Measurements from ENCODE around the gene MARK1.

The MARK1 gene

GRCh38 chr1:220637759-220638158 is 109.8 kb downstream of the MARK1 start:
- CTCF ChIA-PET = interaction anchor here (0.5 to 0.7 kb wide), 2 partner anchors 9 to 797 kb away, joined by 3 to 5 read pairs; no protein-coding TSS in a partner anchor
- no peak overlapping the region for H3K4me3 ChIP-seq (ENCODE audit: low read depth, low read length)
- POLR2A ChIA-PET = no interaction called here

GRCh38 chr1:220642285-220642684 is 114.3 kb downstream of the MARK1 start:
- Histone ChIP-seq H3K27ac (ENCODE audit: extremely low read depth, low read depth, low read length) (no peak overlapping the region), H3K4me3 (ENCODE audit: low read depth, low read length) (no peak overlapping the region), H3K9me3 (ENCODE audit: control insufficient read depth, insufficient read depth, low read depth, low read length) (no peaks in the 10 kb centered on the region), H3K36me3 (ENCODE audit: control insufficient read depth in 2 of 2, insufficient read depth in 1 of 2, low read length in 2 of 2) (peaks cover 0 to 14% of the 10 kb centered on the region in 2 experiments; a peak in 1 of 3 replicates), H3K4me1 (ENCODE audit: control insufficient read depth, insufficient read depth, low read length) (no peaks in the 10 kb centered on the region)
- TF ChIP-seq TRIM28 (IDR thresholded peaks at IDR 0.05; ENCODE audit: borderline replicate concordance, low read length) (no peak), MEIS1 (CRISPR knock-in tag; IDR thresholded peaks at IDR 0.05; ENCODE audit: borderline replicate concordance) (no peak)
- CTCF ChIA-PET = no interaction called here
- POLR2A ChIA-PET = no interaction called here

More at GRCh38 chr1:220637759-220638158, 109.8 kb downstream of the MARK1 start:
- Histone ChIP-seq H3K9me3 (ENCODE audit: control insufficient read depth, insufficient read depth, low read depth, low read length) (no peaks in the 10 kb centered on the region), H3K4me1 (ENCODE audit: control insufficient read depth, insufficient read depth, low read length) (no peaks in the 10 kb centered on the region), H3K36me3 (ENCODE audit: control insufficient read depth in 2 of 2, insufficient read depth in 1 of 2, low read length in 2 of 2) (peaks cover 3 to 20% of the 10 kb centered on the region in 2 experiments; a peak in 2 of 3 replicates), H3K27ac (ENCODE audit: extremely low read depth, low read depth, low read length) (no peak overlapping the region)
- TF ChIP-seq ZNF670 (tag by site-specific recombination; IDR thresholded peaks at IDR 0.05; ENCODE audit: low read depth) (no peak), ZNF837 (tag by site-specific recombination; IDR thresholded peaks at IDR 0.05) (no peak)

DNA sequence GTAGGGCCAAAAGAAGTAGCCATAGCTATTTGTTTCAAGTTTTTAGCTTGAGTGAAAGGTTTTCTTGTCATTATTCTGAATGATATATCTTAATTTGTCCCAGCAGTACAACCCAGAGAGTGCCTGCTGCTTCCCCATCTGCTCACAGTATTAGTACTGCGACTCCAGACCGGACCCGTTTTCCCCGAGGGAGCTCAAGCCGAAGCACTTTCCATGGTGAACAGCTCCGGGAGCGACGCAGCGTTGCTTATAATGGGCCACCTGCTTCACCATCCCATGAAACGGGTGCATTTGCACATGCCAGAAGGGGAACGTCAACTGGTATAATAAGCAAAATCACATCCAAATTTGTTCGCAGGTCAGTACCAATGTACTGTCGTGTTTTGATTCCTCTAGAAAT is 125.1 kb downstream of the MARK1 start:
- Histone ChIP-seq H3K9me3 (ENCODE audit: control insufficient read depth, insufficient read depth, low read depth, low read length) (no peaks in the 10 kb centered on the region), H3K4me1 (ENCODE audit: control insufficient read depth, insufficient read depth, low read length) (no peaks in the 10 kb centered on the region), H3K27ac (ENCODE audit: extremely low read depth, low read depth, low read length) (no peak overlapping the region), H3K36me3 (ENCODE audit: control insufficient read depth in 2 of 2, insufficient read depth in 1 of 2, low read length in 2 of 2) (peaks cover 3 to 37% of the 10 kb centered on the region in 2 experiments), H3K4me3 (ENCODE audit: low read depth, low read length) (no peak overlapping the region)
- TF ChIP-seq ZNF37A (tag by site-specific recombination; IDR thresholded peaks at IDR 0.05) = no peak
- TF ChIP-seq, protein P1, sequence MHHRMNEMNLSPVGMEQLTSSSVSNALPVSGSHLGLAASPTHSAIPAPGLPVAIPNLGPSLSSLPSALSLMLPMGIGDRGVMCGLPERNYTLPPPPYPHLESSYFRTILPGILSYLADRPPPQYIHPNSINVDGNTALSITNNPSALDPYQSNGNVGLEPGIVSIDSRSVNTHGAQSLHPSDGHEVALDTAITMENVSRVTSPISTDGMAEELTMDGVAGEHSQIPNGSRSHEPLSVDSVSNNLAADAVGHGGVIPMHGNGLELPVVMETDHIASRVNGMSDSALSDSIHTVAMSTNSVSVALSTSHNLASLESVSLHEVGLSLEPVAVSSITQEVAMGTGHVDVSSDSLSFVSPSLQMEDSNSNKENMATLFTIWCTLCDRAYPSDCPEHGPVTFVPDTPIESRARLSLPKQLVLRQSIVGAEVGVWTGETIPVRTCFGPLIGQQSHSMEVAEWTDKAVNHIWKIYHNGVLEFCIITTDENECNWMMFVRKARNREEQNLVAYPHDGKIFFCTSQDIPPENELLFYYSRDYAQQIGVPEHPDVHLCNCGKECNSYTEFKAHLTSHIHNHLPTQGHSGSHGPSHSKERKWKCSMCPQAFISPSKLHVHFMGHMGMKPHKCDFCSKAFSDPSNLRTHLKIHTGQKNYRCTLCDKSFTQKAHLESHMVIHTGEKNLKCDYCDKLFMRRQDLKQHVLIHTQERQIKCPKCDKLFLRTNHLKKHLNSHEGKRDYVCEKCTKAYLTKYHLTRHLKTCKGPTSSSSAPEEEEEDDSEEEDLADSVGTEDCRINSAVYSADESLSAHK (tag by site-specific recombination; IDR thresholded peaks at IDR 0.05) = no peak
- no peak for TF ChIP-seq GFI1B (tag by site-specific recombination; IDR thresholded peaks at IDR 0.05)
- TF ChIP-seq BCL11A (tag by site-specific recombination; IDR thresholded peaks at IDR 0.05; ENCODE audit: low read depth) = no peak
- TF ChIP-seq ZNF174 (tag by site-specific recombination; IDR thresholded peaks at IDR 0.05) = no peak
- no peak for TF ChIP-seq ZNF768 (tag by site-specific recombination; IDR thresholded peaks at IDR 0.05)
- no peak for TF ChIP-seq KLF1 (tag by site-specific recombination; IDR thresholded peaks at IDR 0.05)
- TF ChIP-seq KLF8 (tag by site-specific recombination; IDR thresholded peaks at IDR 0.05) = no peak
- TF ChIP-seq ZBTB21 (tag by site-specific recombination; IDR thresholded peaks at IDR 0.05) = no peak
- TF ChIP-seq ZFP41 (tag by site-specific recombination; IDR thresholded peaks at IDR 0.05; ENCODE audit: borderline replicate concordance) = no peak
- TF ChIP-seq ZNF624 (tag by site-specific recombination; IDR thresholded peaks at IDR 0.05) = no peak
- TF ChIP-seq, protein P2, sequence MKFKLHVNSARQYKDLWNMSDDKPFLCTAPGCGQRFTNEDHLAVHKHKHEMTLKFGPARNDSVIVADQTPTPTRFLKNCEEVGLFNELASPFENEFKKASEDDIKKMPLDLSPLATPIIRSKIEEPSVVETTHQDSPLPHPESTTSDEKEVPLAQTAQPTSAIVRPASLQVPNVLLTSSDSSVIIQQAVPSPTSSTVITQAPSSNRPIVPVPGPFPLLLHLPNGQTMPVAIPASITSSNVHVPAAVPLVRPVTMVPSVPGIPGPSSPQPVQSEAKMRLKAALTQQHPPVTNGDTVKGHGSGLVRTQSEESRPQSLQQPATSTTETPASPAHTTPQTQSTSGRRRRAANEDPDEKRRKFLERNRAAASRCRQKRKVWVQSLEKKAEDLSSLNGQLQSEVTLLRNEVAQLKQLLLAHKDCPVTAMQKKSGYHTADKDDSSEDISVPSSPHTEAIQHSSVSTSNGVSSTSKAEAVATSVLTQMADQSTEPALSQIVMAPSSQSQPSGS (tag by site-specific recombination; IDR thresholded peaks at IDR 0.05; ENCODE audit: low read depth) = no peak
- TF ChIP-seq, protein P3, sequence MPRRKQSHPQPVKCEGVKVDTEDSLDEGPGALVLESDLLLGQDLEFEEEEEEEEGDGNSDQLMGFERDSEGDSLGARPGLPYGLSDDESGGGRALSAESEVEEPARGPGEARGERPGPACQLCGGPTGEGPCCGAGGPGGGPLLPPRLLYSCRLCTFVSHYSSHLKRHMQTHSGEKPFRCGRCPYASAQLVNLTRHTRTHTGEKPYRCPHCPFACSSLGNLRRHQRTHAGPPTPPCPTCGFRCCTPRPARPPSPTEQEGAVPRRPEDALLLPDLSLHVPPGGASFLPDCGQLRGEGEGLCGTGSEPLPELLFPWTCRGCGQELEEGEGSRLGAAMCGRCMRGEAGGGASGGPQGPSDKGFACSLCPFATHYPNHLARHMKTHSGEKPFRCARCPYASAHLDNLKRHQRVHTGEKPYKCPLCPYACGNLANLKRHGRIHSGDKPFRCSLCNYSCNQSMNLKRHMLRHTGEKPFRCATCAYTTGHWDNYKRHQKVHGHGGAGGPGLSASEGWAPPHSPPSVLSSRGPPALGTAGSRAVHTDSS (tag by site-specific recombination; IDR thresholded peaks at IDR 0.05) = no peak
- TF ChIP-seq HOXC10 (CRISPR knock-in tag; IDR thresholded peaks at IDR 0.05) = no peak
- TF ChIP-seq ZNF600 (tag by site-specific recombination; IDR thresholded peaks at IDR 0.05) = no peak
- ChIA-PET POLR2A (no interaction called here), CTCF (no interaction called here)

All from HEK293 (cell line).